MM.1S (cell line): Measurements from ENCODE around the gene SH2D4B.

Experiments used
- DNase-seq: peaks from one replicate; pipeline ENCODE4 v3.0.0-alpha.2; 2015
- H2AFZ ChIP-seq: fragments of 300-600 bp; sonication (generic); 2 replicates; pipeline ENCODE4 v1.6.0; 2016; ENCODE audit warnings: antibody characterized with exemption, low read length
- H3F3A ChIP-seq: fragments of 300-600 bp; sonication (generic); 2 replicates; pipeline ENCODE4 v1.6.1; 2016; ENCODE audit warnings: mild to moderate bottlenecking, antibody characterized with exemption, low read length, moderate library complexity, mixed read lengths; ENCODE audit not compliant: insufficient read depth
- H3K27ac ChIP-seq: fragments of 300-600 bp; sonication (generic); 2 replicates; pipeline ENCODE4 v1.5.1; 2016; ENCODE audit warnings: mild to moderate bottlenecking, low read length
- H3K27me3 ChIP-seq: fragments of 300-600 bp; sonication (generic); replicated peaks from 2 replicates; pipeline ENCODE4 v1.6.0; 2016; ENCODE audit warnings: low read length; ENCODE audit not compliant: insufficient read depth
- H3K36me3 ChIP-seq: fragments of 300-600 bp; sonication (generic); replicated peaks from 2 replicates; pipeline ENCODE4 v1.6.1; 2016; ENCODE audit warnings: mild to moderate bottlenecking, low read length, mixed read lengths; ENCODE audit not compliant: insufficient read depth
- H3K4me1 ChIP-seq: fragments of 300-600 bp; sonication (generic); 2 replicates; pipeline ENCODE4 v1.6.1; 2016; ENCODE audit warnings: low read length, mixed read lengths
- H3K4me2 ChIP-seq: fragments of 300-600 bp; sonication (generic); 2 replicates; pipeline ENCODE4 v1.6.0; 2016; ENCODE audit warnings: low read depth, low read length
- H3K4me3 ChIP-seq: fragments of 300-600 bp; sonication (generic); 2 replicates; pipeline ENCODE4 v1.5.1; 2016; ENCODE audit warnings: low read length, mixed read lengths
- H3K79me2 ChIP-seq: fragments of 300-600 bp; sonication (generic); 2 replicates; pipeline ENCODE4 v1.6.1; 2016; ENCODE audit warnings: mixed run types, low read length, mixed read lengths
- H3K9ac ChIP-seq: fragments of 300-600 bp; sonication (generic); 2 replicates; pipeline ENCODE4 v1.6.1; 2016; ENCODE audit warnings: low read length, mixed read lengths
- H3K9me2 ChIP-seq: fragments of 300-600 bp; sonication (generic); replicated peaks from 2 replicates; pipeline ENCODE4 v1.6.1; 2016; ENCODE audit warnings: mild to moderate bottlenecking, low read length, mixed read lengths; ENCODE audit not compliant: insufficient read depth
- H3K9me3 ChIP-seq: fragments of 300-600 bp; sonication (generic); replicated peaks from 2 replicates; pipeline ENCODE4 v1.6.1; 2016; ENCODE audit warnings: mild to moderate bottlenecking, low read length, mixed read lengths; ENCODE audit not compliant: insufficient read depth
- H4K20me1 ChIP-seq: fragments of 300-600 bp; sonication (generic); 2 replicates; pipeline ENCODE4 v1.6.1; 2016; ENCODE audit warnings: mild to moderate bottlenecking, low read length, moderate library complexity, mixed read lengths; ENCODE audit not compliant: insufficient read depth
- CTCF ChIP-seq: fragments of 300-600 bp; sonication (generic); IDR thresholded peaks from 2 replicates; pipeline ENCODE4 v1.5.1; 2016; ENCODE audit warnings: antibody characterized with exemption, low read length, mixed read lengths
- EZH2 ChIP-seq: fragments of 300-600 bp; sonication (generic); optimal IDR thresholded peaks from 2 replicates; pipeline ENCODE3; 2017; ENCODE audit warnings: low read depth, mild to moderate bottlenecking, antibody characterized with exemption, low read length, mixed read lengths
- EZH2phosphoT487 ChIP-seq: fragments of 300-600 bp; sonication (generic); IDR thresholded peaks from 2 replicates; pipeline ENCODE4 v1.6.1; 2018; ENCODE audit warnings: antibody characterized with exemption, low read length

The SH2D4B gene

DNA sequence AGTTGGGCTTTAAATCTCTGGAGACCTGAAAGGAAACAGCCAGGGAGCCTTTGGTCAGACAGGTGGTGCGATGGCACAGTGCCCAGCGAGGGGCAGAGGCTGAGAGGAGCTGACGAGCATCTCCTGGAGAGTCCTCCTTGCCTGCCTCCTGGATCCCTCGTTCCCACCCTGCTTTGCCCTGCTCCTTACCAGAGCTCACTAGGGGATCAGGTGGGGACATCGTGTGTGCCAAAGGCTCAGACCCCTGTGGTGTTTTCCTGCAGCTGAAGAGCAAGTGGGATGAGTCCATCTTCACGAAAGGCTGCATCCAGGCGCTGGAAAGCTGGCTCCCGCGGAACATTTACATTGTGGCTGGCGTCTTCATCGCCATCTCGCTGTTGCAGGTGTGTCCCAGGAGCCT lies 21.8 kb upstream of the SH2D4B start:
- no peak for TF ChIP-seq CTCF
- TF ChIP-seq EZH2phosphoT487: no peak
- TF ChIP-seq EZH2: no peak
- no peak for DNase-seq
- Histone ChIP-seq H3K79me2 (no peaks in the 10 kb centered on the region), H4K20me1 (no peaks in the 10 kb centered on the region), H3F3A (no peaks in the 10 kb centered on the region), H3K4me1 (no peaks in the 10 kb centered on the region), H3K4me2 (no peak overlapping the region), H3K4me3 (no peak overlapping the region), H3K27me3 (no peaks in the 10 kb centered on the region), H3K9me2 (no peaks in the 10 kb centered on the region), H3K27ac (no peak overlapping the region), H2AFZ (no peak overlapping the region), H3K36me3 (no peaks in the 10 kb centered on the region), H3K9ac (no peak overlapping the region), H3K9me3 (no peaks in the 10 kb centered on the region)

GRCh38 chr10:80516506-80517075 lies 21.1 kb upstream of the SH2D4B start:
- DNase-seq: no peak
- TF ChIP-seq CTCF (no peak), EZH2 (no peak), EZH2phosphoT487 (no peak)

GRCh38 chr10:80517416-80518142 lies 20.1 kb upstream of the SH2D4B start:
- Histone ChIP-seq H3K27me3 (no peaks in the 10 kb centered on the region), H3K36me3 (no peaks in the 10 kb centered on the region), H3F3A (no peaks in the 10 kb centered on the region), H2AFZ (no peak overlapping the region), H3K4me1 (no peaks in the 10 kb centered on the region), H3K79me2 (no peaks in the 10 kb centered on the region), H3K4me3 (no peak overlapping the region), H3K9me2 (no peaks in the 10 kb centered on the region), H4K20me1 (no peaks in the 10 kb centered on the region), H3K27ac (no peak overlapping the region), H3K4me2 (no peak overlapping the region), H3K9me3 (no peaks in the 10 kb centered on the region), H3K9ac (no peak overlapping the region)
- TF ChIP-seq EZH2phosphoT487 (no peak), EZH2 (no peak), CTCF (no peak)
- no peak for DNase-seq

More at GRCh38 chr10:80516506-80517075, 21.1 kb upstream of the SH2D4B start:
- H3K79me2 ChIP-seq: no peaks in the 10 kb centered on the region
- H3K36me3 ChIP-seq: no peaks in the 10 kb centered on the region
- no peaks in the 10 kb centered on the region for H3F3A ChIP-seq
- no peaks in the 10 kb centered on the region for H3K27me3 ChIP-seq
- H3K4me3 ChIP-seq: no peak overlapping the region
- no peaks in the 10 kb centered on the region for H4K20me1 ChIP-seq
- no peaks in the 10 kb centered on the region for H3K9me2 ChIP-seq
- H3K4me2 ChIP-seq: no peak overlapping the region
- no peaks in the 10 kb centered on the region for H3K9me3 ChIP-seq
- H3K27ac ChIP-seq: no peak overlapping the region
- no peak overlapping the region for H3K9ac ChIP-seq
- no peaks in the 10 kb centered on the region for H3K4me1 ChIP-seq
- no peak overlapping the region for H2AFZ ChIP-seq
